DOHH2 (cell line): Measurements from ENCODE around the gene NCAPG2.

Experiments
- H3F3A ChIP-seq: fragments of 200-600 bp; sonication (generic), shearing (Covaris generic); 2 replicates; pipeline ENCODE4 v1.6.0; 2016; ENCODE audit warnings: antibody characterized with exemption, mild to moderate bottlenecking; ENCODE audit not compliant: control insufficient read depth, insufficient read depth
- H3K27ac ChIP-seq: fragments of 200-600 bp; sonication (generic); 2 replicates; pipeline ENCODE4 v1.5.1; 2014; ENCODE audit warnings: low read depth, mild to moderate bottlenecking, low read length, moderate library complexity
- H3K27me3 ChIP-seq: fragments of 200-600 bp; sonication (generic); 2 replicates; pipeline ENCODE4 v1.6.1; 2014; ENCODE audit warnings: mild to moderate bottlenecking, low read length, mixed read lengths; ENCODE audit not compliant: control insufficient read depth
- H3K36me3 ChIP-seq: fragments of 200-600 bp; sonication (generic); 2 replicates; pipeline ENCODE4 v1.6.1; 2014; ENCODE audit warnings: mild to moderate bottlenecking, low read length, moderate library complexity, mixed read lengths; ENCODE audit not compliant: control insufficient read depth
- H3K4me1 ChIP-seq: fragments of 200-600 bp; sonication (generic); 2 replicates; pipeline ENCODE4 v1.6.1; 2014; ENCODE audit warnings: mild to moderate bottlenecking, low read length, mixed read lengths; ENCODE audit not compliant: control insufficient read depth
- H3K4me2 ChIP-seq: fragments of 200-600 bp; sonication (generic); 2 replicates; pipeline ENCODE4 v1.6.0; 2014; ENCODE audit warnings: mild to moderate bottlenecking, low read length, moderate library complexity
- H3K4me3 ChIP-seq: fragments of 200-600 bp; sonication (generic); 2 replicates; pipeline ENCODE4 v1.5.1; 2014; ENCODE audit warnings: mild to moderate bottlenecking, low read length, mixed read lengths
- H3K79me2 ChIP-seq: fragments of 200-600 bp; sonication (generic); 2 replicates; pipeline ENCODE4 v1.6.1; 2014; ENCODE audit warnings: mild to moderate bottlenecking, low read length, mixed read lengths; ENCODE audit not compliant: control insufficient read depth
- H3K9me2 ChIP-seq: fragments of 200-600 bp; sonication (generic); replicated peaks from 2 replicates; pipeline ENCODE4 v1.6.1; 2014; ENCODE audit warnings: mild to moderate bottlenecking, low read length, mixed read lengths; ENCODE audit not compliant: control insufficient read depth
- H3K9me3 ChIP-seq: fragments of 200-600 bp; sonication (generic); 2 replicates; pipeline ENCODE4 v1.6.1; 2014; ENCODE audit warnings: antibody characterized with exemption, low read length, mixed read lengths; ENCODE audit not compliant: control insufficient read depth, insufficient read depth
- H4K20me1 ChIP-seq: fragments of 200-600 bp; sonication (generic); 2 replicates; pipeline ENCODE4 v1.6.0; 2014; ENCODE audit warnings: low read depth, mild to moderate bottlenecking, antibody characterized with exemption, low read length, moderate library complexity; ENCODE audit not compliant: control insufficient read depth, insufficient read depth
- EZH2phosphoT487 ChIP-seq: fragments of 200-600 bp; sonication (generic); IDR thresholded peaks from 2 replicates; pipeline ENCODE4 v1.6.1; 2017; ENCODE audit warnings: borderline replicate concordance, mild to moderate bottlenecking, antibody characterized with exemption, low read length, moderate library complexity, mixed read lengths
- TF ChIP-seq, protein P1 (sequence below): fragments of 200-600 bp; sonication (generic); IDR thresholded peaks from one replicate; pipeline ENCODE4 v1.5.1; 2014; ENCODE audit warnings: antibody characterized with exemption, mild to moderate bottlenecking, low read depth, low read length; ENCODE audit not compliant: poor library complexity, severe bottlenecking

Gene NCAPG2

DNA sequence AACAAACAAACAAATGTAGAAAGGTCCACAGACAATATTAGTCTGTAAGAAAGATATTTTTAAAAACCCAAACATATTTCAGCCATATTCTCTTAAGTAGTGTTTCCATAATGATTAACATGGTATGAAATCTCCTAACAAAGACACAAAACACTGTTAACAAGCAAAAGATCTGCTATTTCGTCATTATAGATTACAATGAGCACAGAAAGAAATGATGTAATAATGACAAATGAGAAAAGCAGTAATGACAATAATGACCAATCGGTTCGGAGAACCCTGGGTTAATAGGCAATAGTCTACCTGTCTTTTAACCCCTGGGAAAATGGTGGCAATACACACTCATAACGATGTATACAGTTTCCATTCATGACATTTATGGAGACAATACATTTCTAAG, 39.5 kb upstream of the NCAPG2 start:
- TF ChIP-seq, protein P1, sequence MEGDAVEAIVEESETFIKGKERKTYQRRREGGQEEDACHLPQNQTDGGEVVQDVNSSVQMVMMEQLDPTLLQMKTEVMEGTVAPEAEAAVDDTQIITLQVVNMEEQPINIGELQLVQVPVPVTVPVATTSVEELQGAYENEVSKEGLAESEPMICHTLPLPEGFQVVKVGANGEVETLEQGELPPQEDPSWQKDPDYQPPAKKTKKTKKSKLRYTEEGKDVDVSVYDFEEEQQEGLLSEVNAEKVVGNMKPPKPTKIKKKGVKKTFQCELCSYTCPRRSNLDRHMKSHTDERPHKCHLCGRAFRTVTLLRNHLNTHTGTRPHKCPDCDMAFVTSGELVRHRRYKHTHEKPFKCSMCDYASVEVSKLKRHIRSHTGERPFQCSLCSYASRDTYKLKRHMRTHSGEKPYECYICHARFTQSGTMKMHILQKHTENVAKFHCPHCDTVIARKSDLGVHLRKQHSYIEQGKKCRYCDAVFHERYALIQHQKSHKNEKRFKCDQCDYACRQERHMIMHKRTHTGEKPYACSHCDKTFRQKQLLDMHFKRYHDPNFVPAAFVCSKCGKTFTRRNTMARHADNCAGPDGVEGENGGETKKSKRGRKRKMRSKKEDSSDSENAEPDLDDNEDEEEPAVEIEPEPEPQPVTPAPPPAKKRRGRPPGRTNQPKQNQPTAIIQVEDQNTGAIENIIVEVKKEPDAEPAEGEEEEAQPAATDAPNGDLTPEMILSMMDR = no peak
- no peak for TF ChIP-seq EZH2phosphoT487
- H3K4me3 ChIP-seq = no peak overlapping the region
- no peaks in the 10 kb centered on the region for H3K79me2 ChIP-seq
- H3K9me2 ChIP-seq = no peaks in the 10 kb centered on the region
- H3K27ac ChIP-seq = no peak overlapping the region
- H3K27me3 ChIP-seq = no peaks in the 10 kb centered on the region
- peaks cover 39% of the 10 kb centered on the region for H3K36me3 ChIP-seq
- 0 out of 2 replicates have a peak, but pooled peaks cover 2% of the 10 kb centered on the region for H3F3A ChIP-seq
- H3K4me1 ChIP-seq = no peaks in the 10 kb centered on the region
- H3K4me2 ChIP-seq = no peak overlapping the region
- no peaks in the 10 kb centered on the region for H4K20me1 ChIP-seq
- no peaks in the 10 kb centered on the region for H3K9me3 ChIP-seq

DNA sequence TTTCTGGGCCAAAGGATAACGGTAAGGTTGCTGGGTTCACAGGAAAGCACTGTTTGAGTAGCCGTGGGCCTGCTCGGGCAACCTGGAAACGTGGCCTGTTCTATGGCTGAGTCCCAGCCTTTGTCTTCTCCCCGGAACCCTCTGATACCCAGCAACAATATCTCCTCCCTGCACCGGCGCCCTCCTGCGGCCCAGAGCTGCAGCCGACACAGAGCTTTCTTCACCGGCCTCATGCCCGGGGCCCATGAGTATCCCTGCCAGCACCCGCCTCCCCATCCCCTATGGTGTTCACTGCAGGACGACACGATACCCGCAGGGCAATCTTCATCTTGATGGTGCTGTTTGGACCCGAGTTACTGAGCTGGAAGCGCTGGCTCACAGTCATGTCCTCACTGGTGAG, 38.6 kb upstream of the NCAPG2 start:
- Histone ChIP-seq H3K4me2 (no peak overlapping the region), H3K36me3 (peaks cover 45% of the 10 kb centered on the region)

GRCh38 chr7:158742065-158742821, 37.6 kb upstream of the NCAPG2 start:
- TF ChIP-seq, protein P1 = no peak
- no peak for TF ChIP-seq EZH2phosphoT487
- H3K36me3 ChIP-seq = peaks cover 40% of the 10 kb centered on the region

More for the DNA sequence above, 38.6 kb upstream of the NCAPG2 start:
- TF ChIP-seq, protein P1 = no peak
- TF ChIP-seq EZH2phosphoT487 = no peak
- Histone ChIP-seq H3K79me2 (no peaks in the 10 kb centered on the region), H3K9me2 (no peaks in the 10 kb centered on the region), H4K20me1 (no peaks in the 10 kb centered on the region), H3K4me3 (no peak overlapping the region), H3K27ac (no peak overlapping the region), H3K9me3 (no peaks in the 10 kb centered on the region), H3F3A (0 out of 2 replicates have a peak, but pooled peaks cover 2% of the 10 kb centered on the region), H3K27me3 (no peaks in the 10 kb centered on the region), H3K4me1 (no peaks in the 10 kb centered on the region)

More at GRCh38 chr7:158742065-158742821, 37.6 kb upstream of the NCAPG2 start:
- H3K79me2 ChIP-seq = no peaks in the 10 kb centered on the region
- no peak overlapping the region for H3K4me2 ChIP-seq
- H3K27ac ChIP-seq = no peak overlapping the region
- no peaks in the 10 kb centered on the region for H3K27me3 ChIP-seq
- H3F3A ChIP-seq = 0 out of 2 replicates have a peak, but pooled peaks cover 2% of the 10 kb centered on the region
- no peaks in the 10 kb centered on the region for H3K9me2 ChIP-seq
- no peaks in the 10 kb centered on the region for H4K20me1 ChIP-seq
- no peak overlapping the region for H3K4me3 ChIP-seq
- H3K9me3 ChIP-seq = no peaks in the 10 kb centered on the region
- no peaks in the 10 kb centered on the region for H3K4me1 ChIP-seq
